ENCODE measurements around the gene MEGF11.

Gene MEGF11

GRCh38 chr15:66072616-66073361 lies 180.8 kb downstream of the MEGF11 start:
- Histone ChIP-seq H3K4me3 (ENCODE audit: low read depth in 1 of 2, low read length in 2 of 2) (no peak overlapping the region), H3K4me1 (ENCODE audit: control insufficient read depth in 1 of 2, insufficient read depth in 2 of 2, low read length in 2 of 2) (no peaks in the 10 kb centered on the region), H3K27ac (ENCODE audit: low read length) (no peak overlapping the region), H3K9me3 (ENCODE audit: control insufficient read depth in 1 of 2, low read length in 2 of 2) (no peaks in the 10 kb centered on the region), H3K36me3 (ENCODE audit: control insufficient read depth in 1 of 2, insufficient read depth in 2 of 2, low read length in 2 of 2) (no peaks in the 10 kb centered on the region), H3K27me3 (ENCODE audit: low read depth, low read length) (no peaks in the 10 kb centered on the region)

GRCh38 chr15:66071921-66072295 lies 181.6 kb downstream of the MEGF11 start:
- no peaks in the 10 kb centered on the region for H3K36me3 ChIP-seq (ENCODE audit: control insufficient read depth in 1 of 2, insufficient read depth in 2 of 2, low read length in 2 of 2)
- H3K27ac ChIP-seq (ENCODE audit: low read length) = no peak overlapping the region
- H3K9me3 ChIP-seq (ENCODE audit: control insufficient read depth in 1 of 2, low read length in 2 of 2) = no peaks in the 10 kb centered on the region
- H3K27me3 ChIP-seq (ENCODE audit: low read depth, low read length) = no peaks in the 10 kb centered on the region
- H3K4me3 ChIP-seq (ENCODE audit: low read depth in 1 of 2, low read length in 2 of 2) = no peak overlapping the region
- H3K4me1 ChIP-seq (ENCODE audit: control insufficient read depth in 1 of 2, insufficient read depth in 2 of 2, low read length in 2 of 2) = no peaks in the 10 kb centered on the region

- H3K27ac ChIP-seq (ENCODE audit: low read length) = no peak overlapping the region
- H3K4me1 ChIP-seq (ENCODE audit: control insufficient read depth in 1 of 2, insufficient read depth in 2 of 2, low read length in 2 of 2) = no peaks in the 10 kb centered on the region
- no peaks in the 10 kb centered on the region for H3K27me3 ChIP-seq (ENCODE audit: low read depth, low read length)
- no peak overlapping the region for H3K4me3 ChIP-seq (ENCODE audit: low read depth in 1 of 2, low read length in 2 of 2)
- H3K36me3 ChIP-seq (ENCODE audit: control insufficient read depth in 1 of 2, insufficient read depth in 2 of 2, low read length in 2 of 2) = no peaks in the 10 kb centered on the region
- H3K9me3 ChIP-seq (ENCODE audit: control insufficient read depth in 1 of 2, low read length in 2 of 2) = no peaks in the 10 kb centered on the region
These were observed 182.2 kb downstream of the MEGF11 start for GRCh38 chr15:66071160-66071920.

GRCh38 chr15:66070220-66070934 lies 183.2 kb downstream of the MEGF11 start:
- no peaks in the 10 kb centered on the region for H3K9me3 ChIP-seq (ENCODE audit: control insufficient read depth in 1 of 2, low read length in 2 of 2)
- no peaks in the 10 kb centered on the region for H3K4me1 ChIP-seq (ENCODE audit: control insufficient read depth in 1 of 2, insufficient read depth in 2 of 2, low read length in 2 of 2)
- no peaks in the 10 kb centered on the region for H3K36me3 ChIP-seq (ENCODE audit: control insufficient read depth in 1 of 2, insufficient read depth in 2 of 2, low read length in 2 of 2)
- no peak overlapping the region for H3K27ac ChIP-seq (ENCODE audit: low read length)
- no peaks in the 10 kb centered on the region for H3K27me3 ChIP-seq (ENCODE audit: low read depth, low read length)
- H3K4me3 ChIP-seq (ENCODE audit: low read depth in 1 of 2, low read length in 2 of 2) = no peak overlapping the region

GRCh38 chr15:66069751-66070150 lies 183.8 kb downstream of the MEGF11 start:
- Histone ChIP-seq H3K36me3 (ENCODE audit: control insufficient read depth in 1 of 2, insufficient read depth in 2 of 2, low read length in 2 of 2) (no peaks in the 10 kb centered on the region), H3K4me1 (ENCODE audit: control insufficient read depth in 1 of 2, insufficient read depth in 2 of 2, low read length in 2 of 2) (no peaks in the 10 kb centered on the region), H3K9me3 (ENCODE audit: control insufficient read depth in 1 of 2, low read length in 2 of 2) (no peaks in the 10 kb centered on the region), H3K27me3 (ENCODE audit: low read depth, low read length) (no peaks in the 10 kb centered on the region), H3K4me3 (ENCODE audit: low read depth in 1 of 2, low read length in 2 of 2) (no peak overlapping the region), H3K27ac (ENCODE audit: low read length) (no peak overlapping the region)

- Histone ChIP-seq H3K4me3 (ENCODE audit: low read depth in 1 of 2, low read length in 2 of 2) (no peak overlapping the region), H3K27me3 (ENCODE audit: low read depth, low read length) (no peaks in the 10 kb centered on the region), H3K4me1 (ENCODE audit: control insufficient read depth in 1 of 2, insufficient read depth in 2 of 2, low read length in 2 of 2) (no peaks in the 10 kb centered on the region), H3K9me3 (ENCODE audit: control insufficient read depth in 1 of 2, low read length in 2 of 2) (no peaks in the 10 kb centered on the region), H3K27ac (ENCODE audit: low read length) (no peak overlapping the region), H3K36me3 (ENCODE audit: control insufficient read depth in 1 of 2, insufficient read depth in 2 of 2, low read length in 2 of 2) (no peaks in the 10 kb centered on the region)
These were observed 184.7 kb downstream of the MEGF11 start for GRCh38 chr15:66068801-66069200.

GRCh38 chr15:66067687-66068086 lies 185.9 kb downstream of the MEGF11 start:
- H3K36me3 ChIP-seq (ENCODE audit: control insufficient read depth in 1 of 2, insufficient read depth in 2 of 2, low read length in 2 of 2) = no peaks in the 10 kb centered on the region
- H3K4me1 ChIP-seq (ENCODE audit: control insufficient read depth in 1 of 2, insufficient read depth in 2 of 2, low read length in 2 of 2) = no peaks in the 10 kb centered on the region
- no peak overlapping the region for H3K4me3 ChIP-seq (ENCODE audit: low read depth in 1 of 2, low read length in 2 of 2)
- no peak overlapping the region for H3K27ac ChIP-seq (ENCODE audit: low read length)
- no peaks in the 10 kb centered on the region for H3K27me3 ChIP-seq (ENCODE audit: low read depth, low read length)
- H3K9me3 ChIP-seq (ENCODE audit: control insufficient read depth in 1 of 2, low read length in 2 of 2) = no peaks in the 10 kb centered on the region

GRCh38 chr15:66066481-66066880 lies 187.1 kb downstream of the MEGF11 start:
- Histone ChIP-seq H3K36me3 (ENCODE audit: control insufficient read depth in 1 of 2, insufficient read depth in 2 of 2, low read length in 2 of 2) (no peaks in the 10 kb centered on the region), H3K9me3 (ENCODE audit: control insufficient read depth in 1 of 2, low read length in 2 of 2) (no peaks in the 10 kb centered on the region), H3K4me3 (ENCODE audit: low read depth in 1 of 2, low read length in 2 of 2) (no peak overlapping the region), H3K27me3 (ENCODE audit: low read depth, low read length) (no peaks in the 10 kb centered on the region), H3K27ac (ENCODE audit: low read length) (no peak overlapping the region), H3K4me1 (ENCODE audit: control insufficient read depth in 1 of 2, insufficient read depth in 2 of 2, low read length in 2 of 2) (no peaks in the 10 kb centered on the region)

- no peaks in the 10 kb centered on the region for H3K27me3 ChIP-seq (ENCODE audit: low read depth, low read length)
- H3K9me3 ChIP-seq (ENCODE audit: control insufficient read depth in 1 of 2, low read length in 2 of 2) = no peaks in the 10 kb centered on the region
- H3K27ac ChIP-seq (ENCODE audit: low read length) = no peak overlapping the region
- H3K4me1 ChIP-seq (ENCODE audit: control insufficient read depth in 1 of 2, insufficient read depth in 2 of 2, low read length in 2 of 2) = no peaks in the 10 kb centered on the region
- no peak overlapping the region for H3K4me3 ChIP-seq (ENCODE audit: low read depth in 1 of 2, low read length in 2 of 2)
- no peaks in the 10 kb centered on the region for H3K36me3 ChIP-seq (ENCODE audit: control insufficient read depth in 1 of 2, insufficient read depth in 2 of 2, low read length in 2 of 2)
These were observed 187.5 kb downstream of the MEGF11 start for GRCh38 chr15:66066005-66066404.

GRCh38 chr15:66065325-66065724 lies 188.2 kb downstream of the MEGF11 start:
- Histone ChIP-seq H3K36me3 (ENCODE audit: control insufficient read depth in 1 of 2, insufficient read depth in 2 of 2, low read length in 2 of 2) (no peaks in the 10 kb centered on the region), H3K9me3 (ENCODE audit: control insufficient read depth in 1 of 2, low read length in 2 of 2) (no peaks in the 10 kb centered on the region), H3K27me3 (ENCODE audit: low read depth, low read length) (no peaks in the 10 kb centered on the region), H3K4me3 (ENCODE audit: low read depth in 1 of 2, low read length in 2 of 2) (no peak overlapping the region), H3K4me1 (ENCODE audit: control insufficient read depth in 1 of 2, insufficient read depth in 2 of 2, low read length in 2 of 2) (no peaks in the 10 kb centered on the region), H3K27ac (ENCODE audit: low read length) (no peak overlapping the region)

GRCh38 chr15:66063147-66063546 lies 190.4 kb downstream of the MEGF11 start:
- Histone ChIP-seq H3K27me3 (ENCODE audit: low read depth, low read length) (no peaks in the 10 kb centered on the region), H3K27ac (ENCODE audit: low read length) (no peak overlapping the region), H3K9me3 (ENCODE audit: control insufficient read depth in 1 of 2, low read length in 2 of 2) (no peaks in the 10 kb centered on the region), H3K4me3 (ENCODE audit: low read depth in 1 of 2, low read length in 2 of 2) (no peak overlapping the region), H3K36me3 (ENCODE audit: control insufficient read depth in 1 of 2, insufficient read depth in 2 of 2, low read length in 2 of 2) (no peaks in the 10 kb centered on the region), H3K4me1 (ENCODE audit: control insufficient read depth in 1 of 2, insufficient read depth in 2 of 2, low read length in 2 of 2) (no peaks in the 10 kb centered on the region)
